Measurements from ENCODE around the gene PDZD2.

Gene PDZD2

DNA sequence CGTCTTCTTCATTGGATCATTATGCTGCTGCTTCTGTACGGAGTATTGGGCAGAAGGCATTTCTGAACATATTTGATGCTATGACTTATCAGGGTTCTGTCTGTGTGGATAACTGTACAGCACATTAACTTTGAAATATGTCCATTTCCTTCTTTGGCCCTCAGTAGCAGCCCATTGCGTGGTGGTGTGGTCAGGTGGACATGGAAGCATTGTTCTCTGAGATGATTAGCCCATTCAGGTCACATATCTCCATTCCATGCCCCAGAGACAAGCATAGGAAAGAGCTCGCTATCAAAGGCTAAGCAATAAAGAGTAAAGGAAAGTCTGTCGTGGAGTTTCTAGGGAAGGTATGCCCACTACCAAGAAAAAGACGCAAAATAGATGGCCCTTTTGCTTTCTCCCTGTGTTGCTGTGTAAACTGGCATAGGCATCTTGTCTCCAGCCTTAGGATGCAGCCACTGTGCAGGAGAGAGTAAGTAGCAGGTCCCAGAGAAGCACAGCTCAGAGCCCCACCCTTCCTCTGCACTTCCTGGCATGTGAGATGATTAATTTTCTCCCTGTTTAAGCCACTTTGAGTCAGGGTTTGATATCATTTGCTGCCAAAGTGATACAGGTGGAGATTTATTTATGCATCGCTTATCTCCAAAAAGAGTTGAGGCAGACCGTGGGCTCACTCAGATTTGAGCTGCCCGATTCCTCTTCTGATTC is 221.9 kb downstream of the PDZD2 start:
- DNase-seq (ENCODE audit: low read depth in 3 of 3, low spot score in 1 of 3) = no peak

DNA sequence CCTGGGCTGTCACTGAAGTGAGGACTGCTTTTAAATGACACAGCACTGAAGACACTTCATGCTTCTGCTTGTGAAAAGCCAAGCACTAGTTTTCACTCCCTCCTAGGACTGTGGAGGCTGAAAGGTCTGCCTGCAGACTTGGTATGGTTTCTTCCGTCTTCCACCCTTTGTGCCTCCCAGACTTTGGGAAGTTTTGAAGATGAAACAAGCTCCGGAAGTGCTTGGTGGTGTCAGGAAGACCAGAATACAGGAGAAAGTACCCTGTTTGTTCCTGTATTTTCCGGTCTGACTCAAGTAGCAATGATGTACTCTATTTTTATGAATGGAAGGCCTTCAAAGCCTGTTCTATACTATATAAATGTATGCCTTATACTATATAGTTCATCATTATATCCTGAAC is 222.7 kb downstream of the PDZD2 start:
- no peak for DNase-seq (ENCODE audit: low read depth in 3 of 3, low spot score in 1 of 3)

DNA sequence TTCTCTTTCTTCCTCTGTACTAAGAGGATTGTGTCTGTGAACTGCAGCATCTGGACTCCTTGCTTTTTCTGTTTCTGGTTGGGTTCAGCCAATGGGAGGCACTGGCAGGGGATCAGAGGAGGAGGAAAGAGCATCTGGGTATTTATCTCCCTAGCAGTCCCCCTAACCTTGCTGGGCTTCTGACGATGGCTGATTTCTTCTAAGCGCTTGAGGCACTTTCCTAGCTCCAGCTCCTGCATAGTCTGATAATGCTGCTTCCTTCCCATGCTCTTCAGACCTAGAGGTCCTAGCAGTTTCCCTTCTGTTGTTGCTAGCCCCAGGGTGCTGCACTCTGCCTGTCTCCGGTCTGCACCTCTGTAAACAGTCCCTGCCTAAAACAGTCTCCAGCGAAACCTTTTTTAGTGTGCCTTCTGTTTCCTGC is 225.1 kb downstream of the PDZD2 start:
- no peak for DNase-seq (ENCODE audit: low read depth in 3 of 3, low spot score in 1 of 3)

DNA sequence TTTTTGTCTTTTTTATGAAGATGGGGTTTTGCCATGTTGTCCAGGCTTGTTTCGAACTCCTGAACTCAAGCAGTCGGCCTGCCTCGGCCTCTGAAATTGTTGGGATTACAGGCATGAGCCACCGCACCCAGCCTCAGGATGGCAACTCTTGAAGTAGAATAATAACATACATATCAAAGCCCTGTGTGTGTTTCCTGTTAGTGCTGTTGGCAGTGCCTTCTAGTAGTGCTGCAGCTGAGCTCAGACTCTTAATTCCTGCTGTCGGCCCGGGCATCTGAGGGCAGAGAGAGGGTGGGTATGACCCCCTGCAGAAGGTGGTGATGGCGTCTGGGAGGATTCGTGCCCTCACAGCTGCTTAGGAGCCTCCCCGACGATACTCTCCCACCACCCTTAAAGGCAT is 227.2 kb downstream of the PDZD2 start:
- no peak for DNase-seq (ENCODE audit: low read depth in 3 of 3, low spot score in 1 of 3)

DNA sequence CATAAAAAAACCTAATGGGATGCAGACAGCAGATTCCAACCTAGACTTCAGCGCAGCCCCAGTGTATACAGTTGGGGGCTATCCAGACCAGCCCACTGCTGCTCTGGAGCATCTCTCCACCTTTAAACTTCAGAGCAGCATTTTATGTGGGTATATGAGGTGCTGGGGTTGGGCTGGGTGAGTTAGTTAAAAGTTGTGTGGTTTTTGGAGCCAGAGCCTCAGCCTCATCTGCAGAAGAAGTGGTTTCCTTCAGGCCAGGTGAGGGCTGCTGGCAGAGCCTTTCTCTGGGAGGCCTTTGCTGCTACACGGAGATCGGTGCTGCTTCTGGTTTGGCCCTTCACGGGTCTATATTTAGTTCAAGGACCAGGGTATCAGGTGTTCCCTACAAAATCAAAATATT is 228.3 kb downstream of the PDZD2 start:
- DNase-seq (ENCODE audit: low read depth in 3 of 3, low spot score in 1 of 3) = no peak

DNA sequence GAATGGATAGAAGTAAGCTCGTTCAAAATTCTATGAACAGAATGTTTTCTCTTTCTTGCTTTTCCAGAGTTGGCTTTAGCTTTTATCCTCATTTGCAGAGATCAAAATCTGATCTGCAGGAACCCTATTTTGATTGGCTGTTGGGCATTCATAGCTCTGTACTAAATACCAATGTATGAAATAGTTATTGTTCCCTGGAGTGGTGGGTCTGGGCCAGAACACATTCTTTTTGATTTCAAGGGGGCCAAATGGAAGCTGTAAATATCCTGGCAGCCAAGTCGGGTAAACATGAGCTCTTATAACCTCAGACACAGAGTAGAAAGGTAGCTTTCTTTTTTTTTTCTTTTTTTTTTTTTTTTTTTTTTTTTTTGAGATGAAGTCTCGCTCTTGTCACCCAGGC is 241.5 kb downstream of the PDZD2 start:
- DNase-seq (ENCODE audit: low read depth in 3 of 3, low spot score in 1 of 3) = no peak

DNA sequence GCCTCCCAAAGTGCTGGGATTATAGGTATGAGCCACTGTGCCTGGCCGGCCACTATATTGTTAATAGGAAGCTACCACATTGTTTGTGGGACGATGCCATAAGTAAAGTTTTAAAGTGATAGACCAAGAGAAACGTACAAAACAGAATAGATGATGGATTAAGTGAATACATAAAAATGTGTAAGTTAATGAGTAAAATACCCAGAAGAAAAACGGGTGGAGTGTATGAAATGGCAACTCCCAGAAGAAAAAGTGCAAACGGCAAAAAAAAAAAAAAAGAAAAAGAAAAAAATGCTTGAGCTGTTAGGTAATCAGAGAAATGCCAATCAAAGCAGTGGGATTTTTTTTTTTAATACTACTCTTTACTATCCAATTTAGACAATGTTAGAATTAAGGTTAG is 246.0 kb downstream of the PDZD2 start:
- no peak for DNase-seq (ENCODE audit: low read depth in 3 of 3, low spot score in 1 of 3)

DNA sequence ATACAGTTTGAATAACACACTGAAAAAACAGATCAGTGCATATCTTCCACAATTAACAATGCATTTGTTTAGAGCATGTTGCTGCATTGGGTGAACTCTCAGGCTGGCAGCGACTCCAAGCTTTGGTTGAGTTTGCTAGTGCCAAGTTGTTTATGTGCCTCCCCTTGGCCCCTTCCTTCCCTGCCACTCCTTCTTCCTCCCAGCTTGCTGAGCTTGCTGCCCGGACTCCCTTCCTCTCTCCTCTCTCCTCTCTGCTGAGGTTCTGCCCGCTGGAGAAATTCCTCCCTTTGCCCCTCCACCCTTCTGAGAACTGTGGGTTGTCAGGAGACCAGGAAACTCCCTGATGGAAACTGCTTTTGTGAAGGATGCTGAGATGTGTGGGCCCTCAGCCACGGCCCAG is 247.3 kb downstream of the PDZD2 start:
- DNase-seq (ENCODE audit: low read depth in 3 of 3, low spot score in 1 of 3) = no peak

DNA sequence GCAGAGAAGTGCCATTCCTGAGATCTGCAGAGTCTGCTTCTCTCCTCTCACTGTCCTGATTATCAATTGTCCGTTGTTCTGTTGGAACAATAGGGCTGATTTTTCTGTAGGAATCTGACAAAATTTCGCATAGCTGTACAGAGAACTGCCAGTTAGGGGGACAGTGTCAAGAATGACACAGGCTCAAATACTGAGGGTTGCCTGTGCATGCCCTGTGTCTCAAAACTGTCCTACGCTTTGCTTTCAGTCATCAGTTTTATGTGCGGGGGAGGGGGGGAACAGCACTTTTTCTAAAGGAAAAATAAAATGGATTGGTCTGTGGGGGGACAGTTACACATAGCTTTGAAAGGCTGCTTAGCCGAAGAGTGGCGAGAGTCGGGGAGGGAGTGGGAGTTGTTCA is 248.6 kb downstream of the PDZD2 start:
- DNase-seq (ENCODE audit: low read depth in 3 of 3, low spot score in 1 of 3) = no peak

DNA sequence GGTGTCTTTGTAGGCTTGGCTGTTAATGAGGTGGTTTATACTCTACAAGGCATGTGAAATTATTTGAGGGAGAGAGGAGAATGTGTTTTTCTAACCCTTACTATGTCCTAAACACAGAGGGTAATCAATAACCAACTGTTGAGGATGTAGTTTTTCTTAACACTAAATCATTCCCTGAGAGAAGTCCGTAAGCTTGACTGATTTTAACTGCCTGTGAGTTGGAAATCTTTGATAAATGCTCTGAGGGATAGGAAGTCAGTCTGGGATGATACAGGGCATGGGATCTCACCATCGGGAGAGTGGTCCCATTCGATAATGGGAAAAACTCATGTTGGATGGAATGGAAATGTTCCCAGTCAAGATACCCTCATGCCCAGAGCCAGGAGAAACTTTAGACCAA is 249.6 kb downstream of the PDZD2 start:
- DNase-seq (ENCODE audit: low read depth in 3 of 3, low spot score in 1 of 3) = no peak

DNA sequence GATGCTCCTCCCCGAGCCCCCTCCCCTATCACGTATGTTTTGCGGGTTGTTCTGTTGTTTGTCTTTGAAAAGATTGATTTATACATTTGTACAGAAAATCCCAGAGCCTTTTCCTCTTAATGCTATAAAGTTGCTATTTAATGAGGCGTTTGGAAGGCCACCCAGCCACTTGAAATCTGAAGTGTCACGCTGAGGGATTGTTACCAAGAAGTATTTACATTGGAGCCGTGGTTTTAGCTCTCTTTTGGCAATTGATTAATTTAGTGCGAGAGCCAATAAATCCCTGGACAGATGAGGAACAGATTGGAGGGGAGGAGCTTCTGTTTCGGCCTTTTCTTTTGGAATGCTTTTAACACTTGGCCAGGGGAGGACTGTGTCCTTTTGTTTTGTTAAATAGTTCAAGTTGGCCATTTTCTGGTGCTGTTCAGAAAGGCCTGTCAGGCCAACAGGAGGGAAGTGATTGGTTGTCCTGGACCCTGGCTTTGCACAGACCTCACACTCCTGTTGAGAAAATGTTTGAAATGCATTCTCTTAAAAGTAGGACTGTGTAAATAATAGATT is 250.2 kb downstream of the PDZD2 start:
- DNase-seq (ENCODE audit: low read depth in 3 of 3, low spot score in 1 of 3) = no peak

DNA sequence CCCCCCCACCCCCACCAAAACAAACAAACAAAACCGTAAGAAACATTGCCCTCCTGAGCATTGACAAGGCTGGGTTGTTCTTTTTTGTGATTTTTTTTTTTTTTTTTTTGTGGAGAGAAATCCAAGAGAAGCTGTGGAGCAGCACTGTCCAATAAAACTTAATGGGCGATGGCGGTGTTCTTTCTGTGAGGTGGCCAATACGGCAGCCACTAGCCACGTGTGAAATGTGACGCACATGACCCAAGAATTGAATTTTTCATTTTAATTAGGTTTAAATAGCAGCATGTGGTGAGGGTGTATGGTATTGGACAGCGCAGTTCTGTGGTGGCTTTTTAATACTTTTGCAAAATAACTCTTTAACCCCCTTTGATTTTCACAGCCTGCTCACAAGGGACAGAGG is 251.1 kb downstream of the PDZD2 start:
- no peak for DNase-seq (ENCODE audit: low read depth in 3 of 3, low spot score in 1 of 3)

DNA sequence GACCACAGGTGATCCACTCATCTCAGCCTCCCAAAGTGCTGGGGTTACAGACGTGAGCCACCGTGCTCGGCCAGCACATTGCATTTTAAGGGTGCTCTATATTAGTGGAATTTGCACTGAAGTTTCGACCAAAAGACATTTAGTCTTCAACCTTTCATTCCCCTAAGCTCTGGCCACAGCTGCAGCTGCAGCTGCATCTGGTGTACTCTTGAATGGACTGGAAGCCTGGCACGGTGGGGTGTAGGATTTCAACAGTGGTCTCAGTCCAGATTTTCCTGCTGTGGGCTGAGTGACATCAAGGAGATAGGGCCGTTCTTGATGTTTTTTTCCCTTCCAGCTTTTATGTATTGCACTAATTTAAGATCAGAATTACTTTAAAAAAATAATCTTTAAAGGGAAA is 255.2 kb downstream of the PDZD2 start:
- no peak for DNase-seq (ENCODE audit: low read depth in 3 of 3, low spot score in 1 of 3)

DNA sequence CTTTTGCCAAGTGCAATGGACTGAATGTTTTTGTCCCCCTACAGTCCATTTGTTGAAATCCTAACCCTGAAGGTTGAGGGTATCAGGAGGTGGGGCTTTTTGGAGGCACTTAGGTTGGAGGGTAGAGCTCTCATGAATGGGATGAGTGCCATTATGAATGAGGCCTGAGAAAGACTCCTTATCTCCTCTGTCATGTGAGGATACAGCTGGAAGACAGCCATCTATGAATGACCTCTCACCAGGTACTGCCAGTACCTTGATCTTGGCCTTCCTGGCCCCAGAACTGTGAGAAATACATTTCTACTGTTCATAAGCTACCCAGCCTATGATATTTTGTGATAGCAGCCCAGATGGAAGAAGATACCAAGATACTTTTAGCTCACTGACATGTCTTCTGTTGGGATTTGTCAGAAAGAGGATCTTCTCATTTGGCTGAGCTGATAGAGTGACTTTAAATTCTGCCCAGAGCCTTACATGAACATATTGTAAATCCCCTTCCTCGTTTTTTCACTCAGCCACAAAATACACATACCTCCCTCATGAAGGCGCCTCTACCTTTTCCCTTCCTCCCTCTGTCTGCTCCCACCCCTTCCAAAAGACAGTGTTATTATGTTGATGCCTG is 256.4 kb downstream of the PDZD2 start:
- no peak for DNase-seq (ENCODE audit: low read depth in 3 of 3, low spot score in 1 of 3)

DNA sequence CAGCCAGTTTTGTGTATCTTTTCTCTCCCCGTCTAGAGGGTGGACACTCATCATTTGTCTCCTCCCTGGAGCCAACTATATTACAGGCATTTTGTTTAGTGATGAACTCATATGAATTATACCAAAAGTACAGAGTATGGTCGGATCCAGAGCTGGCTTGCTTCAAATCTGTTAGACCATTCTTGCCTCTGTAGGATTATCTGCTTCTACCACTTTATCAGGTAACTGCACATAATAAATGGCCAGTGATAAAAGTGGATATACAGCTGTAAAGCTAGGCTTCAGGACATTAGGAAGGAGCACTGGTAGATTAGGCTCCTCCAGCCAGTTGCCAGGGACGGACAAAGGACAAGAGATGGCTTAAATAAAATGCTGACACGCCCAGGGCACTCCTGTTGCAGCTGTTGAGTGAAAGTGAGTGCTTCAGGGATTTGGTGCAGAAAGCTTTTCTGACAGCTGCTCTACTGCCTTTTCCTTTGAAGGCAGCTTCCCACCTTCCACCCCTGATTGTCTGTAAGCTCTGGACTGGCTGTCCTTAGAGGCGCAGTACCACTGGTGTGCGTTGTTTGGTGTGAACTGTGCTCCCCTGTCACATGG is 259.2 kb downstream of the PDZD2 start:
- DNase-seq (ENCODE audit: low read depth in 3 of 3, low spot score in 1 of 3) = no peak

DNA sequence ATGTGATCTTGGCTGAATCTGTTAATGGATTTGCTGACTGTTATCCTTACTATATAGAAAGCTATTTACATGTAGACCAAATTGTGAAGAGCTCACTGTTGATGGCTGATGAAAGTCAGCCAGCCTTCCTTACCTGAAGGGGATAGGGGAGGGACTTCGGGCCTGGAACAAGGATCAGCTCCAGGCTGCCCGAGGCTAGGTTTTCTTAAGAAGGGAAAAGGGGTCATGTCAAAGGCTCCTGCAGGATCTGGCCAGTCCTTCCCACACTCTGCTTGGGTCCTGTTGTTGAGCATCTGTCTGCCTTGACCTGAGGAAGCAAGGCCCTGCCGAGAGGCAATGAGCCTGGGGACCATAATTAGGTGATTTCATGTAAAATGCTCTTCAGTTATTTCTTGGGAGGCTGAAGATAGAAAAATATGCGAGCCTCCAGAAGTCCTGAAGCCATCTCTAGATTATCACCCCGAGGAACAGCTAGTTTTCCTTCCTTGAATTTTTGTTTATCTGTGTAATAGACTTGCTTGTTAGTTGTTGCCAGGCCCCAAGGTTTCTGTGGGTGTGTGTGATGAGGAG is 261.4 kb downstream of the PDZD2 start:
- DNase-seq (ENCODE audit: low read depth in 3 of 3, low spot score in 1 of 3) = no peak

DNA sequence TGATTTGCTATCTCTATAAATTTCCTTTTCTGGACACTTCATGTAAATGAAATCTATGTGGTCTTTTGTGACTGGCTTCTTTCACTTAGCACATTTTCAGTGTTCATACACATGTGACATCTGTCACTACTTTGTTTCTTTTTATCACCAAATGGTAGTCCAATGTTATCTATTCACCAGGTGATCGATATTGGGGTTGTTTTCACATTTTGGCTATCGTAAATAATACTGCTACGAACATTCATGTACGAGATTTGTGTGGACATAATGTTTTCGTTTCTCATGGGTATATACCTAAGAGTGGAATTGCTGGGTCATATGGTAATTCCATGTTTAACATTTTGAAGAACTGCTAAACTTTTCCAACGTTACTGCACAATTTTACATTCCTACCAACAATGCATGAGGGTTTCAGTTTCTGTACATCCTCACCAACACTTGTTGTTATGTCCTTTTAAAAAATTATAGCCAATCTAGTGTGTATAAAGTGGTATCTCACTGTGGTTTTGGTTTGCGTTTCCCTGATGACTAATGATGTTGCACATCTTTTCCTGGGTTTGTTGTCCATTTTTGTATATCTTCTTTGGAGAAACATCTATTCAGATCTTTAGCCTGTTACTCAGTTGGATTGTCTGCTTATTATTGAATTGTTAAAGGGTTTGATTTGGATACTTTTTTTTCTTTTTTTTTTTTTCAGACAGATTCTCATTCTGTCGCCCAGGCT is 263.0 kb downstream of the PDZD2 start:
- no peak for DNase-seq (ENCODE audit: low read depth in 3 of 3, low spot score in 1 of 3)

DNA sequence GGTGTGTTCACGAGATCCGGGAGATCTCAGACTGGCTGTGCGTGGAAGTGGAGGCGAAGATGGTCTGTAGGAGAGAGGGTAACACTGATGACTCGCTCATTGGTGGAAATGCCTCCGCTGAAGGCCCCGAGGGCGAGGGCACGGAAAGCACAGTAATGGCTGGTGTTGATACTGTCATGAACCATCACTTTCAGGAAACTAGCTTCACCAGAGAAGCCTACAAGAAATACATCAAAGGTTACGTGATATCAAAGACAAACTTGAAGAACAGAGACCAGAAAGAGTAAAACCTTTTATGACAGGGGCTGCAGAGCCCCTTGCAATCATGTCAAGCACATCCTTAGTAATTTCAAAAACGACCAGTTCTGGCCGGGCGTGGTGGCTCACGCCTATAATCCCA is 269.5 kb downstream of the PDZD2 start:
- no peak for DNase-seq (ENCODE audit: low read depth in 3 of 3, low spot score in 1 of 3)

DNA sequence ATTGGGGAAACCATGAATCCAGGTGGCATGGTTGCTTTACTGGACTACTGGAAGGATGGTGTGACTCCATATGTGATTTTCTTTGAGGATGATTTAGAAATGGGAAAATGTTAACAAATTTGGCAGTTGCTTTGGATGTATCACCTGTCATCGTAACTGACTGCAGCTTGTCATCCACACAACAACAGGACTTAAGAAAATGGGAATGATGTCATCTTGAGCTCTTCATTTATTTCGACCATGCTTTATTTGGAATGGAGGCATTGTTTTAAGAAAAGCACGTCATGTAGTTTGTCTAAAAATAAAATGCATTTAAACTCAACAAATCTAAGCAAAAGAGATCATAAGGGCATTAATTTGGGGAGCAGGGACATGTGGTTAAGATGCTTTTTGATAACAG is 270.1 kb downstream of the PDZD2 start:
- DNase-seq (ENCODE audit: low read depth in 3 of 3, low spot score in 1 of 3) = no peak

DNA sequence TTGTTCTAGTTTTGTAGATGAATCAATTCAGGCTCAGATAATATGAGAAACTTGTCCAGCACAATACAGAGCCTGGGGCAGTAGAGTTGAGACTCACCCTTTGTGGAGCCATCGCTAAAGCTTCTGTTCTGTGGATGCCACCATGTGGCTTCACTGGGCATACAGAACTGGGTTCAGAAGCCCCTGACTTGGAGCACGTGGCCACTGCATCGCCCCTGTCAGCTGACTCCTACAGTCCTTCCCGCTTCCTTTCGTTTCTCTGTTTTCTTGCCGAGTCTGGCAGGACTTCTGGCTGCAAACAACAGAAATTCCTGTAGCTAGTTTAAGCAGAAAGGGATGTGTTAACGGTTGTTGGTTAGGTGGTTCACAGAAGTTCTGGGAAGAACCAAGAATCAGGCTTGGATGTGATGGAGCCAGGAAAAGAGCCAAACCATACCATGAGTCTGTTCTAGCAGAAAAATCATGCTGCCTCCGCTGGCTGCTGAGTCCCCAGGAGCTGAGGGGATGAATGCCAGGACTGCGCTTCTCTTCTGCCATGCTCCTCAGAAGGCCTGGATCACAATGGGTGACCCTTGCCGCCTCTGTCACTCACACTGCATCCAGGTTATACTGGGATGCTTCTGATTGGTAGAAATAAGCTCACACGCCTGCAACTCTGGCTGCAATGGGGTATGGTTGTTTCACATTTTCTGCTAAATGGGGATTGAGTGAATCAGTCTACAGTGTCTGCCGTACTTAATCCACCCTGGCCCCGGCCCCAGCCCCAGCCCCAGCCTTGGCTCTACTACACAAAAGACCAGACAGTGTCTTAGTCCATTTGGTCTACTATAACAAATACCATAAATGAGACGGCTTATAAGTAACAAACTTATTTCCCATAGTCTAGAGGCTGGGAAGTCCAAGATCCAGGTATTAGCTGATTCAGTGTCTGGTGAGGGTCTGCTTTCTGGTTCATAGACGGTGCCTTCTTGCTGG is 272.6 kb downstream of the PDZD2 start:
- DNase-seq (ENCODE audit: low read depth in 3 of 3, low spot score in 1 of 3) = no peak

Data from stimulated activated CD4-positive, alpha-beta T cell treated with anti-CD3 and anti-CD28 coated beads, TNF-alpha, amount 100 ng/mL, for 1 hour (primary cell).